ENCODE results near the gene SLC6A11. TPM values are rescaled to one million over a fixed set of nuclear protein-coding genes. Genes with fewer than 3 reads are reported as not detected.
A peak's percentile ranks its signal among the peaks of the same experiment; 100 is the strongest.

The SLC6A11 gene
- total RNA-seq, 4 donors from 2014 or later = 1.8 to 7.8 (median 5.3) TPM

GRCh38 chr3:10781981-10782380 lies 34.0 kb upstream of the SLC6A11 start:
- no peak for TF ChIP-seq POLR2A (IDR thresholded peaks at IDR 0.05)
- TF ChIP-seq, protein P1, sequence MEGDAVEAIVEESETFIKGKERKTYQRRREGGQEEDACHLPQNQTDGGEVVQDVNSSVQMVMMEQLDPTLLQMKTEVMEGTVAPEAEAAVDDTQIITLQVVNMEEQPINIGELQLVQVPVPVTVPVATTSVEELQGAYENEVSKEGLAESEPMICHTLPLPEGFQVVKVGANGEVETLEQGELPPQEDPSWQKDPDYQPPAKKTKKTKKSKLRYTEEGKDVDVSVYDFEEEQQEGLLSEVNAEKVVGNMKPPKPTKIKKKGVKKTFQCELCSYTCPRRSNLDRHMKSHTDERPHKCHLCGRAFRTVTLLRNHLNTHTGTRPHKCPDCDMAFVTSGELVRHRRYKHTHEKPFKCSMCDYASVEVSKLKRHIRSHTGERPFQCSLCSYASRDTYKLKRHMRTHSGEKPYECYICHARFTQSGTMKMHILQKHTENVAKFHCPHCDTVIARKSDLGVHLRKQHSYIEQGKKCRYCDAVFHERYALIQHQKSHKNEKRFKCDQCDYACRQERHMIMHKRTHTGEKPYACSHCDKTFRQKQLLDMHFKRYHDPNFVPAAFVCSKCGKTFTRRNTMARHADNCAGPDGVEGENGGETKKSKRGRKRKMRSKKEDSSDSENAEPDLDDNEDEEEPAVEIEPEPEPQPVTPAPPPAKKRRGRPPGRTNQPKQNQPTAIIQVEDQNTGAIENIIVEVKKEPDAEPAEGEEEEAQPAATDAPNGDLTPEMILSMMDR (IDR thresholded peaks at IDR 0.05) = no peak
- H3K4me3 ChIP-seq (ENCODE audit: low read depth, poor library complexity, severe bottlenecking) = no peak overlapping the region
- WGBS, 2 donors = 29 to 39% methylated on average over 2 of the region's 2 CpGs
- DNase-seq (ENCODE audit: low spot score in 2 of 2) = no peak
- intact Hi-C loops (cut with DNase I; ENCODE audit: low total_unique reads) = no loop called here

- TF ChIP-seq POLR2A (IDR thresholded peaks at IDR 0.05) = no peak
- TF ChIP-seq, protein P1 (IDR thresholded peaks at IDR 0.05) = no peak
- 24 to 28% methylated on average over 5 of the region's 5 CpGs for WGBS, 2 donors
- peak in 1 of 2 donors; percentile 12 for DNase-seq (ENCODE audit: low spot score in 2 of 2)
- H3K4me3 ChIP-seq (ENCODE audit: low read depth, poor library complexity, severe bottlenecking) = no peak overlapping the region
- intact Hi-C loops (cut with DNase I; ENCODE audit: low total_unique reads) = no loop called here
Measured at GRCh38 chr3:10783360-10784351, 32.4 kb upstream of the SLC6A11 start.

DNA sequence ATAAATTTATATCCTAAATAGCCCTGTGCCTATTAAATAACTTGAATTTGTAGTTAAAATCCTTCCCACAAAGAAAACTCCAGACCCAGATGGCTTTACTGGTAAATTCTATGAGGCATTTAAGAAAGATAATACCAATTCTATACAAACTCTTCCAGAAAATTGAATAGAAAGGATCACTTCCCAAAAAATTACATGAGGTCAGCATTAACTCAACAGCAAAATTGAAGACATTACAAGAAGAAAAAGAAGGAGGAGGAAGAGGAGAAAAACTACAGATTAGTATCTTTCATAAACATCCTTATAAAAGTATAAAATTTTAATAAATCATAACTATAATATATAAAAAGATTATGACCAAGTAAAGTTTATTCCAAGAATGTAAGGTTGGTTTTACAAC lies 29.4 kb upstream of the SLC6A11 start:
- TF ChIP-seq POLR2A (IDR thresholded peaks at IDR 0.05) = no peak
- TF ChIP-seq, protein P1 (IDR thresholded peaks at IDR 0.05) = no peak
- intact Hi-C loops (cut with DNase I; ENCODE audit: low total_unique reads) = no loop called here
- DNase-seq (ENCODE audit: low spot score in 2 of 2) = no peak
- H3K4me3 ChIP-seq (ENCODE audit: low read depth, poor library complexity, severe bottlenecking) = no peak overlapping the region

DNA sequence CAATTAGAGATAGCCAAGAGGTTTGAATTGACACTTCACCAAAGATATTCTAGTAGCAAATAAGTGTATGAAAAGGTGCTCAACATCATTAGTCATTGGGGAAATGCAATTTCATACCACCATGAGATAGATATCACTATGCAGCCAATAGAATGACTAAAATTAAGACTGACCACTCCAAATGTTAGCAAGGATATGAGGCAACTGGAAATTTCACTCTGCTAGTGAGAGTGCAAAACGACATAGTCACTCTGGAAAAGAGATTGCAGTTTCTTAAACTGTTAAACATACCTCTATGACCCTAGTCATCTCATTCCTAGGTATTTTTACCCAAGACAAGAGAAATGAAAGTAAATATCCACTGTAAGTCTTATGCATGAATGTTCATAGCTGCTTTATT lies 27.6 kb upstream of the SLC6A11 start:
- 31 to 37% methylated on average over 1 of the region's 1 CpG for WGBS, 2 donors
- intact Hi-C loops (cut with DNase I; ENCODE audit: low total_unique reads) = no loop called here
- DNase-seq (ENCODE audit: low spot score in 2 of 2) = no peak
- TF ChIP-seq, protein P1 (IDR thresholded peaks at IDR 0.05) = no peak
- TF ChIP-seq POLR2A (IDR thresholded peaks at IDR 0.05) = no peak
- H3K4me3 ChIP-seq (ENCODE audit: low read depth, poor library complexity, severe bottlenecking) = no peak overlapping the region

GRCh38 chr3:10790713-10791112 lies 25.3 kb upstream of the SLC6A11 start:
- DNase-seq (ENCODE audit: low spot score in 2 of 2) = no peak
- H3K4me3 ChIP-seq (ENCODE audit: low read depth, poor library complexity, severe bottlenecking) = no peak overlapping the region
- 96 to 98% methylated on average over 1 of the region's 1 CpG for WGBS, 2 donors
- intact Hi-C loops (cut with DNase I; ENCODE audit: low total_unique reads) = no loop called here
- TF ChIP-seq, protein P1 (IDR thresholded peaks at IDR 0.05) = no peak
- no peak for TF ChIP-seq POLR2A (IDR thresholded peaks at IDR 0.05)

All from lower leg skin (tissue), 4 donors.